GM12873 (cell line): ENCODE results near the gene GTPBP6.
A peak's percentile ranks its signal among the peaks of the same experiment; 100 is the strongest.

Experiments used
- TF ChIP-seq, protein P1 (sequence below): IDR thresholded peaks from 2 replicates; pipeline ENCODE4 v1.5.1; 2012; ENCODE audit warnings: low read depth, mild to moderate bottlenecking, moderate library complexity, low read length, control low read depth; ENCODE audit not compliant: insufficient read depth; ENCODE audit errors: missing control alignments

The GTPBP6 gene

DNA sequence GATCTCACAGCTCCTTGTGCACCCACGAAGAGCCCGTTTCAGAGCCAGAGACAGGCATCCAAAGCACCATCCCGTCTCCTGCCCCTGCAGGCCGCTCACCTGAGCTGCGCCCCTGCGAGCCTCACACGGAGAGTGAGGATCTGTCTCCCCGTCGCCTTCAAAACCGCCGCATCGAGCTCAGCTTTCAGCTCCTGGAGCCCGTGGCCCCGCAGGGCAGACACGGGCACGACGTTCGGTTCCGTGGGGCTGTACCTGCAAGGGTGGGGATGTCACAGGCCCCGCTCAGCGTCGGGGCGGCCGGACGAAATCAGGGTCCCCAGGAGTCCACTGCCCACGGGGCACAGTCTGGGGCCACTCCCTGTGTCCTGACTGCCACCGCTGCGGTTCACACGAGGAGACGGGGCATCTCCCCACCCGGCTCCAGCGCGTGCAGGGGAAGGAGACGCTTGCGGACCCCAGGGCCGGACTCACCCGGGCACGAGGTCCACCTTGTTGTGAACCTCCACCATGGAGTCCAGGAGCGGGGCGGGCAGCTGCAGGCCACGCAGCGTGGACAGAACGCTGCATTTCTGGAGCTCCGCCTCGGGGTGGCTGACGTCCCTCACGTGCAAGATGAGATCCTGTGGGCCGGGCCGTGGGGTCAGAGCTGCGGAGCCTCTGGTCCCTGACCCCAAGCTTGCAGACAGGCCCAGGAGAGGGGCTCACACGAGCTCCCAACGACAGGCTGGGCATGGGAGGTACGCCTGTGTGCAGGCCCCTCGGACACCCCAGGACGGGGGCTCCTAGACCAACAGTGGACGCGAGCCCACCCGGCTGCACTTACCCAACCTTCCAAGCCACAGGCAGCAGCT lies 11.1 kb downstream of the GTPBP6 start:
- TF ChIP-seq, protein P1, sequence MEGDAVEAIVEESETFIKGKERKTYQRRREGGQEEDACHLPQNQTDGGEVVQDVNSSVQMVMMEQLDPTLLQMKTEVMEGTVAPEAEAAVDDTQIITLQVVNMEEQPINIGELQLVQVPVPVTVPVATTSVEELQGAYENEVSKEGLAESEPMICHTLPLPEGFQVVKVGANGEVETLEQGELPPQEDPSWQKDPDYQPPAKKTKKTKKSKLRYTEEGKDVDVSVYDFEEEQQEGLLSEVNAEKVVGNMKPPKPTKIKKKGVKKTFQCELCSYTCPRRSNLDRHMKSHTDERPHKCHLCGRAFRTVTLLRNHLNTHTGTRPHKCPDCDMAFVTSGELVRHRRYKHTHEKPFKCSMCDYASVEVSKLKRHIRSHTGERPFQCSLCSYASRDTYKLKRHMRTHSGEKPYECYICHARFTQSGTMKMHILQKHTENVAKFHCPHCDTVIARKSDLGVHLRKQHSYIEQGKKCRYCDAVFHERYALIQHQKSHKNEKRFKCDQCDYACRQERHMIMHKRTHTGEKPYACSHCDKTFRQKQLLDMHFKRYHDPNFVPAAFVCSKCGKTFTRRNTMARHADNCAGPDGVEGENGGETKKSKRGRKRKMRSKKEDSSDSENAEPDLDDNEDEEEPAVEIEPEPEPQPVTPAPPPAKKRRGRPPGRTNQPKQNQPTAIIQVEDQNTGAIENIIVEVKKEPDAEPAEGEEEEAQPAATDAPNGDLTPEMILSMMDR = peak; percentile 11

DNA sequence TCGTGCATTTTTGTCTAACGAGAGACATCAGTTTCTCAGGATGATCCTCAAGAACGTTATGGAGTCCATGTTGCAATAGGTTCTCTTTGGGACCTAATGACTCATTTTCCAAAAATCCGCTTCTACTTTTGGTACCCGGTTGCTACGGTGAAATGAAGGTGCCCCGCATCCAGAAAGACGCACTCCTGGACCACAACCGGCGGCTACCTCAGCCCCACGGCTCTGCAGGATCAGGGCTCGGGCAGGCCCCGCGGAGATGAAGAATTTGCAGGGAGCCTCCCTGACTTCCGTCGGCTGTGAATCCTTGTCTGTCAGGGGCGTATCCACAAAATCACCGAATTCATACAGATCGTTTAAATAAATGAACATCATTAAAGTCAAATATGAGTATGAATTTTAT lies 15.6 kb downstream of the GTPBP6 start:
- TF ChIP-seq, protein P1 = no peak

DNA sequence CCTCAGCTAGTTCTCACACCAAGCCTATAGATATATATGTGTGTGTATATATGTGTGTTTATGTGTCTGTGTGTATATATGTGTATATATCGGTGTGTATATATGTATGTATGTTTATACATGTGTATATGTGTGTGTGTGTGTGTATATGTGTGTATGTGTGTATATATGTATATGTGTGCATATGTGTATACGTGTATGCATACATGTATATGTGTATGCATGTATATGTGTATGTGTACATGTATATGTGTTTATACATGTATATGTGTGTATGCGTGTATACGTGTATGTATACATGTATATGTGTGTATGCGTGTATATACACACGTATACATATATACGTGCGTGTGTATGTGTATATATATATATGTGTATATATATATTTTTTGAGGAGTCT lies 18.3 kb downstream of the GTPBP6 start:
- TF ChIP-seq, protein P1 = no peak

DNA sequence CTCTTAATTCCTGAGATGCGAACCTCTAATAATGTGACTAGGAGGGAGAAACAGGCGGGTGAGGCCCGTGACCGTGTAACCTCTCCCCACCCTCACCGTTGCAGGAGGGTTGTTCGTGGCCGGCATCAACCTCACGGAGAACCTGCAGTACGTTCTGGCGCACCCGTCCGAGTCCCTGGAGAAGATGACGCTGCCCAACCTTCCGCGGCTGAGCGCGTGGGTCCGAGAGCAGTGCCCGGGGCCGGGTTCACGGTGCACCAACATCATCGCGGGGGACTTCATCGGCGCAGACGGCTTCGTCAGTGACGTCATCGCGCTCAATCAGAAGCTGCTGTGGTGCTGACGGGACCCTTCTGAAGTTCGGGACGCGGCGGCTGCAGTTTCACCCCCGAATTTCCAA lies 19.6 kb downstream of the GTPBP6 start:
- TF ChIP-seq, protein P1 = no peak

DNA sequence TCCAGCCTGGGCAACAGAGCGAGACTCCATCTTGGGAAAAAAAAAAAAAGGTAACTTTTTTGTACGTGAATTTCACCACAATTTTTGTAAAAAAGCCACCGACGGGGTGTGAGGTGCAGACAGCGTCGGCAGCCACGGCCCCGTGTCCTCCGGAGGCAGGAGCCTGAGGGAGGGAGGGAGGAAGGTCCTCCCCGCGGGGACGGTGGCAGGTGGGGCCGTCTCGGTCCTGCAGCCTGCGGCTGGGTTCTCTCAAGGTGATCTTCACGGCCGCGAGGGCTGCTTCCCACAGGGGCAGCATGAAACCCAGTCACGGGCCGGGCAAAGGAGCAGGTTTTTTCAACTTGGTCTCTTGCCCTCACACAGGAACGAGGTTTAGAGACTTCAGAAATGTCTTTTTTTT lies 23.5 kb downstream of the GTPBP6 start:
- TF ChIP-seq, protein P1 = no peak

DNA sequence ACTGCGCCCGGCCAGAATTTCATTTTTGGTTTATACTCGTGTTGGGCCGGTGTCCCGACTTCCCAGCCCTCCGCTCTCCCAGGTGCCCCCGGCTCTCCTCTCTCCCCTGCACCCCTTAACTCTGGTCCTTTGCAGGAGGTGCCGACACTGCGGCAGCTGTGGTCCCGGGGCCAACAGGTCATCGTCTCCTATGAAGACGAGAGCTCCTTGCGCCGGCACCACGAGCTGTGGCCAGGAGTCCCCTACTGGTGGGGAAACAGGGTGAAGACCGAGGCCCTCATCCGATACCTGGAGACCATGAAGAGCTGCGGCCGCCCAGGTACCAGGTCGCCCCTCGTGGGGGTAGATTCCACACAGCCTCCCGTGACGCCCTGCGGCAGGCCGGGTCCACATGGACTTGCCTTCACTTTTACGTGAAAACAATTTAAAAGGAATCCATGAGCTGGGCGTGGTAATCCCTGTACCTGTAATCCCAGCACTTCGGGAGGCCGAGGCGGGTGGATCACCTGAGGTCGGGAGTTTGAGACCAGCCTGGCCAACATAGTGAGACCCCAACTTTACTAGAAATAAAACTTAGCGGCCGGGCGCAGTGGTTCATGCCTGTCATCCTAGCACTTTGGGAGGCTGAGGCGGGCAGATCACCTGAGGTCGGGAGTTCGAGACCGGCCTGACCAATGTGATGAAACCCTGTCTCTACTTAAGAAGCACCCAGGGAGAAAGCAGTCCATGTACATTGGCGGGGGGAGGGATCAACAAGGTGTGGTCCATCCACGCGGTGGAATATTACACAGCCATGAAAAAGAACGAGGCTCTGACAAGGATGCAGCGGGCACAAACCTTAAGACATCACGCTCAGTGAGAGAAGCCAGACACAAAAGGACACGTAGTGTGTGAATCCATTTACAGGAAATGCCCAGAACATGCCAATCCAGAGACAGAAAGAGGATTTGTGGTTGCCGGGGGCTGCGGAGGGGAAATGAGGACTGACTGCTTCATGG lies 25.4 kb downstream of the GTPBP6 start:
- TF ChIP-seq, protein P1 = no peak

DNA sequence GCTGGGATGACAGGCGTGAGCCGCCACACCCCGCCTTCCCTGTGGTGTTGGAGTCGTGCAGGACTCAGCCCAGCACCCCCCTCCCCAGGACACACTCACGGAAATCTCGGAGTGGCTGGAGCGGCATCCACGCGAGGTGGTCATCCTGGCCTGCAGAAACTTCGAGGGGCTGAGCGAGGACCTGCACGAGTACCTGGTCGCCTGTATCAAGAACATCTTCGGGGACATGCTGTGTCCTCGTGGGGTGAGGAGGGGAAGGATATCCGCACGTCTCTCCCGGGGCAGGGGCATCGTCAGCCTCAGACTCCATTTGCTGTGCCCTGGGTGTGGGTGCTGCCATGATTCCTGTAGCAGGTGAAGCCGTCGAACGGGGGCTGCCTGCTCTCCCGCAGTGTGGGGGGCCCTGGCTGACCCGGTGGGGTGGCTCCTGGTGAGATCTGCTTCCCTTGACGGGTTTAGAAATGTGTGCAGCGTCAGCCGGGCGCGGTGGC lies 27.1 kb downstream of the GTPBP6 start:
- TF ChIP-seq, protein P1 = no peak
